Common myeloid progenitor, CD34-positive (primary cell): Measurements from ENCODE around the gene NDUFS6.

ENCODE experiments used
- CTCF ChIA-PET: fragments of 350-600 bp; sonication (Branson Sonifier 250); formaldehyde crosslinking; loops from one replicate; lab custom pipeline; 2021; ENCODE audit warnings: antibody characterized with exemption; lab: Charles Lee
- POLR2A ChIA-PET: fragments of 350-600 bp; sonication (Branson Sonifier 250); formaldehyde crosslinking; loops from one replicate; lab custom pipeline; 2021; ENCODE audit warnings: antibody characterized with exemption; lab: Charles Lee
- DNase-seq, 3 donors: peaks; one replicate each; pipeline versions ENCODE4 v3.0.0 to v3.0.0-alpha.2; 2013
- H3K27ac ChIP-seq, 2 experiments: 1 replicate in 1 of 2; 2 replicates in 1 of 2; pipeline ENCODE4 v1.7.0; 2013; ENCODE audit warnings: inconsistent platforms in 2 of 2, low read length in 2 of 2, mild to moderate bottlenecking in 2 of 2, low read depth in 1 of 2, moderate library complexity in 1 of 2; ENCODE audit not compliant: severe bottlenecking in 2 of 2, insufficient read depth in 1 of 2, poor library complexity in 1 of 2
- H3K27me3 ChIP-seq, 5 experiments: replicated peaks in 2 of 5; 1 replicate in 3 of 5; 2 replicates in 2 of 5; pipeline versions ENCODE4 v1.6.1 to v1.7.0; 2013; ENCODE audit warnings: low read length in 4 of 5, mild to moderate bottlenecking in 2 of 5, moderate library complexity in 2 of 5, inconsistent platforms in 1 of 5; ENCODE audit not compliant: insufficient read depth in 5 of 5, control insufficient read depth in 4 of 5
- H3K36me3 ChIP-seq, 4 experiments: 1 replicate in 2 of 4; 2 replicates in 2 of 4; pipeline versions ENCODE4 v1.6.1 to v1.7.0; 2013; ENCODE audit warnings: low read length in 3 of 4, control low read depth in 1 of 4, mild to moderate bottlenecking in 1 of 4; ENCODE audit not compliant: control insufficient read depth in 4 of 4, insufficient read depth in 4 of 4
- H3K4me1 ChIP-seq, 4 experiments: 1 replicate in 3 of 4; 2 replicates in 1 of 4; pipeline versions ENCODE4 v1.6.1 to v1.7.1; 2013; ENCODE audit warnings: low read length in 3 of 4, mild to moderate bottlenecking in 3 of 4, control low read depth in 1 of 4, inconsistent platforms in 1 of 4, moderate library complexity in 1 of 4; ENCODE audit not compliant: control insufficient read depth in 4 of 4, insufficient read depth in 4 of 4; ENCODE audit errors: control extremely low read depth in 1 of 4
- H3K4me3 ChIP-seq, 7 experiments: 1 replicate in 4 of 7; 2 replicates in 3 of 7; pipeline versions ENCODE4 v1.5.1 to v1.7.0; 2013; ENCODE audit warnings: mild to moderate bottlenecking in 7 of 7, low read length in 6 of 7, moderate library complexity in 6 of 7, inconsistent platforms in 2 of 7, low read depth in 2 of 7, control low read depth in 1 of 7; ENCODE audit not compliant: insufficient read depth in 4 of 7, control insufficient read depth in 1 of 7; ENCODE audit errors: extremely low read depth in 1 of 7
- H3K9me3 ChIP-seq, 5 experiments: 1 replicate in 4 of 5; 2 replicates in 1 of 5; pipeline versions ENCODE4 v1.6.1 to v1.7.1; 2013; ENCODE audit warnings: low read length in 4 of 5, mild to moderate bottlenecking in 2 of 5, inconsistent platforms in 1 of 5, low read depth in 1 of 5, moderate library complexity in 1 of 5; ENCODE audit not compliant: control insufficient read depth in 4 of 5, insufficient read depth in 2 of 5; ENCODE audit errors: control extremely low read depth in 1 of 5
- WGBS: methylation state at CpG from one replicate; pipeline ENCODE4 v1.1.5; 2013; ENCODE audit not compliant: insufficient coverage; 5-methylcytosine and 5-hydroxymethylcytosine counted together

Gene NDUFS6

DNA sequence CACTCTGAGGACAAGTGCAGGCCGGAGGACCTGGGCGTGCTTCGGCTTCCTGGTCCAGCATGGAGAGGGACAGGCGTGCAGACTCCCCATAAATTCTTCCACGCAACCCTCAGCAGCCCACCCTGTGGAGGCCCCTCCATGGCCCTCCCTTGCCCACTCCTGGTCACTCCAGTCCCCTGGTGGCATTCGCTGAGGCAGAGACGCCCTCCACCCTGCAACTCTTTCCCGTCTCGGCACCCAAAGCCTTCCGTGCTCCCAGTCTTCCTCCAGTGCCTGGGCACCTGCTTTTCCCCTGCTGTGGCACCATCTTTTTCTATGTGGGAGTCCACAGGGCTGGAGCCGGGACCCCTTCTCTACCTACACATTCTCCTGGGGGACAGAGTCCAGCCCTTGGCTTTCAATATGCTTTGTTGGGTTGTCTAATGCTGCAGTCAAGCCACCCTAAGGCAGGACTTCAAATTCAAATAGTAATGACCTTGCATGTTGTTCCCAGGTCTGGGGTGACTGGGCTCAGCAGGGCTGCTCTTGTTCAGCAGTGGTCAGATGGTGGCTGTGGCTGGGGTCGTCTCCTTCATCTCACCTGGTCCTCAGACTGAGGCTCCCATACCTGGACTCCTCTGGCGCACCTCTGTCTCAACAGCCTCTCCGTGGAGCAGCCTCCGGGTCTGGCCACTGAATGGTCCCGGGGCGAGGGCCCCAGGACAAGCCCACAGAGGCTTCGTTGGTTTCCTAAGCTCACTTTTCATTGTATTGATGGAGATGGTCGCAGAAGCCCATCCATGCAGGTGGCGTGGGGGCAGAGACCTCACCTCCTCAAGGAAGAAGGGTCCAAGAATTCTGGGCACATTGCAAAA, 16.8 kb upstream of the NDUFS6 start:
- no peaks in the 10 kb centered on the region for H3K9me3 ChIP-seq
- CTCF ChIA-PET: no interaction called here
- POLR2A ChIA-PET: no interaction called here
- H3K4me1 ChIP-seq: no peaks in the 10 kb centered on the region
- H3K36me3 ChIP-seq: no peaks in the 10 kb centered on the region
- WGBS: 90% methylated on average over 20 of the region's 20 CpGs
- H3K27me3 ChIP-seq: peaks cover 0 to 28% (median 9%) of the 10 kb centered on the region in 5 experiments
- H3K4me3 ChIP-seq: no peak overlapping the region
- H3K27ac ChIP-seq: no peak overlapping the region
- no peak for DNase-seq

DNA sequence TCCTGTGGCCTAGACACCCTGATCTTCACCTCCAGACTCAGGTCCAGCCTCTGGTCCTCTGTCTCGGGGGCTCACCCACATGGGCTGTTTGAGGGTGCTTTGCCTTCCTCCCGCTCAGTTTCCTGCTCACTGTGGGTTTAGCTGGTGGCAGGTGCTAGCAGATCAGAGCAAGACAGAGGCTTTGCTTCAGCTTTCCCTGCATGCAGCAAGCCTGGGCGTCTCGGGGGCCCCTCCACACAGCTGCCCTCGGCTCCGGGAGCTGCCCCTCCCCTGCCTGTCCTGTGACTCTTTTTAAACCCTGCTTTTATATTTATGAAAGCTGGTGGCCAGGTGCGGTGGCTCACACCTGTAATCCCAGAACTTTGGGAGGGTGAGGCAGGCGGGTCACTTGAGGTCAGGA, 16.1 kb upstream of the NDUFS6 start:
- WGBS: 80% methylated on average over 7 of the region's 8 CpGs
- Histone ChIP-seq H3K27ac (no peak overlapping the region), H3K36me3 (no peaks in the 10 kb centered on the region), H3K4me3 (no peak overlapping the region), H3K4me1 (peaks cover 0 to 3% (median 0%) of the 10 kb centered on the region in 4 experiments), H3K9me3 (no peaks in the 10 kb centered on the region), H3K27me3 (peaks cover 0 to 25% (median 9%) of the 10 kb centered on the region in 5 experiments)
- no peak for DNase-seq
- CTCF ChIA-PET: no interaction called here
- POLR2A ChIA-PET: no interaction called here

DNA sequence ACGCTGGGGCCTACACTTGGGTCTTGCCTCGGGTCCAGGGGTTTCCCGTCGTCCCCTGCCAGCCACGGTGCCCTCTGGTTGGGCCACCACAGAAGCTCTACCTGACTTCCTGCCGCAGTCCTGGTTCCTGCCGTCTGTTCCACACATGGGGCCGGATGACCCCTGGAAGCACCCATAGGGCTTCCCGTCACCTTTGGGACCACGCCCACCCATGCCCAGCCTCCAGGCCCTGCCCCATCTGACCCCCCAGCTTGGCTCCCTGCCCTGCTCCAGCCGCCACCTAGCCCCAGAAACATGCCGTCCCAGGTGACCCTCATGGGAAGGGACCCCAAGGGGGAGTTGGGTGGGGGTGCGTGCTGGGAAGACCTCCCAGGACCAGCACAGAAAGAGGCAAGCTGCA, 15.2 kb upstream of the NDUFS6 start:
- ChIA-PET CTCF (no interaction called here), POLR2A (no interaction called here)
- Histone ChIP-seq H3K9me3 (no peaks in the 10 kb centered on the region), H3K27me3 (peaks cover 0 to 25% (median 9%) of the 10 kb centered on the region in 5 experiments), H3K4me3 (no peak overlapping the region), H3K4me1 (peaks cover 0 to 6% (median 0%) of the 10 kb centered on the region in 4 experiments), H3K36me3 (no peaks in the 10 kb centered on the region), H3K27ac (no peak overlapping the region)
- over 99% methylated on average over 10 of the region's 13 CpGs for WGBS
- no peak for DNase-seq

DNA sequence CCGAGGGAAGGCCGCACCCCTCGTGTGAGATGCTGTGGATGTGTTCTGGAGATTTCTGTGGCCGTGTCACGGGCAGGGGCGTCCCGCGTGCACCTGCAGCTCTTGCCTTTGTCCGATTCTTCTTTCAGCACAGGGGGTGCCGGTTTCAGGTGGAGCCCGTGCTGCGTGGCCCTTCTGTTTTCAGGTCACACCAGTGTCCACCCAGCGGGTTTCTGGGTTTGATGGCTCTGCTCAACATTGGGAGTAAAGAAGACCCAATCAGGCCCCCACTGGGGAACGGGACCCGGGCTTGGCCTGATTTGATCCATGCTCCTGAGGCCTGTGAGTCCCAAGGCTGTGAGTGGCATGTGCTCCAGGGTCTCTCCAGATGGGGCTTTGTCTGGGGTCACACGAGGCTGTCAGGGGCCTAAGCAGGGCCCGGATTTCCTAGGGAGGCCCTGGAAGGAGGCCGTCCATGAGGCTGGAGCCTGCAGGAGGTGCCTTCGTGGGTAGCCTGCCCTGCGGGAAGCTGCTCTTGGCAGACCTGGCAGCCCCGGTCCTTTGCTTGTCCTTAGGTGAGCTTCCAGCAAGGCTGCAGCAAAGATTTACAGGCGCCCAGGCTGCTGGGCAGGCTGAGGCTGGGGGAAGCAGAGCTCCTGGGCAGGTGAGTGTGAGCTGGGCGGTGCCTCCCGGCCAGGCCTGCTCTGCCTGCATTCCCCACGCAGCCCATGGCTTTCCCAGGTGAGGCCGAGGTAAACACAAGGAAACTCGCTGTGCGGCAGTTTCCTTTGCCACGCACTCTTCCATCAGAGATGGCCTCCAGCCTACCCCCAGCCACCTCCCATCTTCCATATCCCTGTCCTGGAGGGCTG, 14.4 kb upstream of the NDUFS6 start:
- Histone ChIP-seq H3K4me3 (no peak overlapping the region), H3K27me3 (peaks cover 0 to 22% (median 9%) of the 10 kb centered on the region in 5 experiments), H3K4me1 (peaks cover 0 to 10% (median 0%) of the 10 kb centered on the region in 4 experiments), H3K9me3 (no peaks in the 10 kb centered on the region), H3K36me3 (no peaks in the 10 kb centered on the region), H3K27ac (no peak overlapping the region)
- ChIA-PET POLR2A (no interaction called here), CTCF (no interaction called here)
- WGBS: 99% methylated on average over 26 of the region's 29 CpGs
- no peak for DNase-seq

DNA sequence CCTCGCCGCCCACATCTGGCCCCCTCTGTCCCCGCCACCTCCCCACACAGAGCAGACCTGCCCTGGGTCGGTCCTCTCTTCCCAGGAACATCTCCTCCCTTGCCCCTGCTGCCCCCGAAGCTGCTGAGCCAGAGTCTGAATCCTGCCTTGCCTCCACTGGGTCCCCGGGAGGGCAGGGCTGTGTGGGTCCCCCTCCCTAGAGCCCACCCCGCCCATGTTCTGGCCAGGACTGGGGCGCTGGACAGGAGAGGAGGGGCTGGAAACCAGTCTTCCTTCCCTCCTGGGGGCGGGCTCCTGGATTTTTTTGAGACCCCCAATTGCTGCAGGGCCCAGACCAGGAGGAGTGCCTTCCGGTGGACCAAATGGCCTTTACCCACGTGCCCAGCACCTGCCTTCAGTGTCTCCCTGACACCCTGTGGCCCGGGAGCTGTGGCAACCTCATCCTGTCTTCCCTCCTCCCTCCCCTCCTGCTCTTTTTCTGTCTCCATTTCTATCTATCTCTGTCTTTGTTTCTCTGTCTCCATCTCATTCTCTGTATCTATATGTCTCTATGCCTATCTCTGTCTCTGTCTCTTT, 13.6 kb upstream of the NDUFS6 start:
- Histone ChIP-seq H3K36me3 (no peaks in the 10 kb centered on the region), H3K27me3 (peaks cover 0 to 17% (median 4%) of the 10 kb centered on the region in 5 experiments), H3K9me3 (no peaks in the 10 kb centered on the region), H3K4me1 (peaks cover 0 to 16% (median 2%) of the 10 kb centered on the region in 4 experiments), H3K27ac (no peak overlapping the region), H3K4me3 (no peak overlapping the region)
- 99% methylated on average over 11 of the region's 12 CpGs for WGBS
- ChIA-PET POLR2A (no interaction called here), CTCF (interaction anchor here (1.4 kb wide), 1 partner anchor 13 kb away, joined by 3 read pairs; no protein-coding TSS in a partner anchor)
- DNase-seq: no peak

DNA sequence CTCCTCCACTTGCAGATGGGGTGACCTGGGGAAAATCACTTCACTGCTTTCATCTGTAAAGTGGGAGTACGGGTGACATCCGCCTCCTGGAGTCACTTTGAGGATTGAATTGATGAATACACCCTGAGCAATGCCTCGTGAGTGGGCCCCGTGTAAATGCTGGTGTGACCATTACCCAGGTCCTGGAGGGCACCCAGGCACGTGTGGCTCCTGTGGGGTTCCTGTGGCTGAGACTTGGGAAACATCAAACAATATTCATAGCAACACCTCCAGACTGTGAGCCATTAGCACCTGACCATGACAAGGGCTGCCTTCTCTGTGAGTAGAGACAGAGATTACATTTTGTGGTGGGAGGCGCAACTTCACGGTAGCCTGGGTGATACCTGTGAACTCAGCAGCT, 13.0 kb upstream of the NDUFS6 start:
- Histone ChIP-seq H3K9me3 (no peaks in the 10 kb centered on the region), H3K27ac (no peak overlapping the region), H3K36me3 (no peaks in the 10 kb centered on the region), H3K4me1 (peaks cover 0 to 23% (median 5%) of the 10 kb centered on the region in 4 experiments), H3K4me3 (no peak overlapping the region), H3K27me3 (peaks cover 0 to 11% (median 0%) of the 10 kb centered on the region in 5 experiments)
- DNase-seq: no peak
- WGBS: 87% methylated on average over 5 of the region's 7 CpGs
- POLR2A ChIA-PET: no interaction called here
- CTCF ChIA-PET: interaction anchor here (1.4 kb wide), 1 partner anchor 12 kb away, joined by 3 read pairs; no protein-coding TSS in a partner anchor
